GM19463 (cell line): ENCODE results near the gene OAS3.

Experiments used
- ATAC-seq: cut with Tn5 transposase; IDR thresholded peaks from one replicate; pipeline ENCODE4 v1.9.1; 2021; ENCODE audit warnings: mild to moderate bottlenecking, moderate library complexity; ENCODE audit not compliant: unreplicated experiment

Gene OAS3

GRCh38 chr12:113010701-113011100 lies 72.4 kb downstream of the OAS3 start:
- no peak for ATAC-seq

- ATAC-seq = no peak
Observed at GRCh38 chr12:113014565-113014964, 76.3 kb downstream of the OAS3 start.

GRCh38 chr12:113016796-113017195 lies 78.5 kb downstream of the OAS3 start:
- ATAC-seq = no peak

- no peak for ATAC-seq
Observed at GRCh38 chr12:113019025-113019424, 80.8 kb downstream of the OAS3 start.

- ATAC-seq = no peak
Observed at GRCh38 chr12:113021500-113021899, 83.2 kb downstream of the OAS3 start.
